ENCODE measurements around the gene IER2. TPM values are rescaled to one million over a fixed set of nuclear protein-coding genes. Genes with fewer than 3 reads are reported as not detected.

IER2 gene
- total and polyA plus RNA-seq, 9 of the 15 experiments (the other 6 are each of a cell fraction or from before 2014, with no cell fraction given), result 4.5 to 205 (median 23.7) TPM

- peaks cover 69% of the 10 kb centered on the region for H3K36me3 ChIP-seq (ENCODE audit: control insufficient read depth, insufficient read depth, low read length)
- 87% methylated on average over 18 of the region's 18 CpGs for WGBS (ENCODE audit: insufficient coverage, low coverage, missing lambda C conversion rate)
- TF ChIP-seq RBFOX2 (IDR thresholded peaks at IDR 0.05; ENCODE audit: low read depth, low read length), result peak; percentile 56
- no peak for TF ChIP-seq JUNB (CRISPR knock-in tag; conservative IDR thresholded peaks at IDR 0.05)
- TF ChIP-seq POLR2G (IDR thresholded peaks at IDR 0.05; ENCODE audit: low read depth, low read length), result peak; percentile 36; the same call in 1 of the 2 replicates
- H3K9me1 ChIP-seq (ENCODE audit: control insufficient read depth, insufficient read depth, low read length), result peaks cover 12% of the 10 kb centered on the region
- H3K4me1 ChIP-seq (replicated peaks in 1 of 2; ENCODE audit: control insufficient read depth in 2 of 2, insufficient read depth in 2 of 2, low read length in 2 of 2), result peaks cover 21 to 46% of the 10 kb centered on the region in 2 experiments; a peak in 4 of 5 replicates
- H3K27me3 ChIP-seq (ENCODE audit: control insufficient read depth in 2 of 2, insufficient read depth in 2 of 2, low read length in 2 of 2), result no peaks in the 10 kb centered on the region
- no peak for DNase-seq (ENCODE audit: extremely low read depth in 1 of 4, low spot score in 3 of 4)
- no TSS peak for BruUV-seq (replicated peaks)
- peaks cover 60% of the 10 kb centered on the region for H4K20me1 ChIP-seq (replicated peaks; ENCODE audit: control insufficient read depth, insufficient read depth, low read length)
- no peak overlapping the region for H2AFZ ChIP-seq (ENCODE audit: low read depth, low read length)
- H3K4me2 ChIP-seq (ENCODE audit: insufficient read depth, low read length), result no peak overlapping the region
- H3K79me2 ChIP-seq (ENCODE audit: control insufficient read depth, insufficient read depth, low read length), result peaks cover 94% of the 10 kb centered on the region
- in situ Hi-C loops (cut with MboI), result no loop called here
- FAIRE-seq, result no peak
- H3K4me3 ChIP-seq, result no peak overlapping the region
- peak overlapping the region; percentile 15 to 71; a peak in 3 of 4 replicates for H3K9ac ChIP-seq (ENCODE audit: insufficient read depth in 1 of 2, low read depth in 2 of 2, low read length in 2 of 2)
- no peaks in the 10 kb centered on the region for H3K9me3 ChIP-seq (replicated peaks; ENCODE audit: control insufficient read depth, insufficient read depth, low read depth, low read length)
- ChIA-PET POLR2A (interaction anchor here (1.4 to 3.0 kb wide), 3 partner anchors 10 to 30 kb away, joined by 4 to 12 read pairs (median 4); partner anchors contain the start of genes IER2 and STX10), CTCF (ENCODE audit: low intra/inter-chr PET ratio) (no interaction called here)
- intact Hi-C loops (cut with micrococcal nuclease), result no loop called here
- no peak for ATAC-seq
- H3K27ac ChIP-seq (ENCODE audit: extremely low read depth, low read depth, low read length), result no peak overlapping the region; the same call in 2 of the 3 replicates
These were observed 28.5 kb upstream of the IER2 start for GRCh38 chr19:13121551-13122274.

- BruUV-seq (replicated peaks), result no TSS peak
- intact Hi-C loops (cut with micrococcal nuclease), result no loop called here
- H2AFZ ChIP-seq (ENCODE audit: low read depth, low read length), result no peak overlapping the region
- H3K9me1 ChIP-seq (ENCODE audit: control insufficient read depth, insufficient read depth, low read length), result peaks cover 12% of the 10 kb centered on the region
- DNase-seq (ENCODE audit: extremely low read depth in 1 of 4, low spot score in 3 of 4) (no peak), ATAC-seq (no peak), FAIRE-seq (no peak)
- H3K27me3 ChIP-seq (ENCODE audit: control insufficient read depth in 2 of 2, insufficient read depth in 2 of 2, low read length in 2 of 2), result no peaks in the 10 kb centered on the region
- ChIA-PET POLR2A (interaction anchor here (1.7 kb wide), 1 partner anchor 30 kb away, joined by 4 read pairs; no protein-coding TSS in a partner anchor), CTCF (ENCODE audit: low intra/inter-chr PET ratio) (no interaction called here)
- H3K9ac ChIP-seq (ENCODE audit: insufficient read depth in 1 of 2, low read depth in 2 of 2, low read length in 2 of 2), result peak overlapping the region; percentile 15 to 71; a peak in 2 of 4 replicates
- H4K20me1 ChIP-seq (replicated peaks; ENCODE audit: control insufficient read depth, insufficient read depth, low read length), result peaks cover 62% of the 10 kb centered on the region
- peaks cover 21 to 52% of the 10 kb centered on the region in 2 experiments; a peak in 4 of 5 replicates for H3K4me1 ChIP-seq (replicated peaks in 1 of 2; ENCODE audit: control insufficient read depth in 2 of 2, insufficient read depth in 2 of 2, low read length in 2 of 2)
- no peak overlapping the region for H3K4me2 ChIP-seq (ENCODE audit: insufficient read depth, low read length)
- H3K4me3 ChIP-seq, result no peak overlapping the region
- 77% methylated on average over 12 of the region's 13 CpGs for WGBS (ENCODE audit: insufficient coverage, low coverage, missing lambda C conversion rate)
- no peaks in the 10 kb centered on the region for H3K9me3 ChIP-seq (replicated peaks; ENCODE audit: control insufficient read depth, insufficient read depth, low read depth, low read length)
- H3K27ac ChIP-seq (ENCODE audit: extremely low read depth, low read depth, low read length), result no peak overlapping the region; the same call in 2 of the 3 replicates
- H3K79me2 ChIP-seq (ENCODE audit: control insufficient read depth, insufficient read depth, low read length), result peaks cover 94% of the 10 kb centered on the region
- peaks cover 73% of the 10 kb centered on the region for H3K36me3 ChIP-seq (ENCODE audit: control insufficient read depth, insufficient read depth, low read length)
- in situ Hi-C loops (cut with MboI), result no loop called here
- TF ChIP-seq BHLHE40 (IDR thresholded peaks at IDR 0.05; ENCODE audit: low read length) (no peak), POLR2H (tag; IDR thresholded peaks at IDR 0.05; ENCODE audit: low read depth) (no peak), ETV5 (CRISPR knock-in tag; IDR thresholded peaks at IDR 0.05; ENCODE audit: low read depth) (no peak), TRIM24 (IDR thresholded peaks at IDR 0.05) (no peak), RAD51 (IDR thresholded peaks at IDR 0.05; ENCODE audit: borderline replicate concordance, low read depth) (no peak), ZNF785 (CRISPR knock-in tag; IDR thresholded peaks at IDR 0.05) (no peak), MTA1 (IDR thresholded peaks at IDR 0.05; ENCODE audit: borderline replicate concordance) (no peak), SFPQ (IDR thresholded peaks at IDR 0.05; ENCODE audit: low read depth, low read length) (no peak), PHTF2 (CRISPR knock-in tag; IDR thresholded peaks at IDR 0.05) (no peak), ZNF76 (CRISPR knock-in tag; IDR thresholded peaks at IDR 0.05; ENCODE audit: borderline replicate concordance) (no peak), ESRRB (CRISPR knock-in tag; IDR thresholded peaks at IDR 0.05; ENCODE audit: borderline replicate concordance) (no peak)
These were observed 27.8 kb upstream of the IER2 start for GRCh38 chr19:13122275-13122878.
